ENCODE measurements around the gene RGS14. TPM values are rescaled to one million over a fixed set of nuclear protein-coding genes. Genes with fewer than 3 reads are reported as not detected.

Gene RGS14
- total RNA-seq, 4 donors from 2014 or later: 38.5 to 85.9 (median 68.8) TPM

DNA sequence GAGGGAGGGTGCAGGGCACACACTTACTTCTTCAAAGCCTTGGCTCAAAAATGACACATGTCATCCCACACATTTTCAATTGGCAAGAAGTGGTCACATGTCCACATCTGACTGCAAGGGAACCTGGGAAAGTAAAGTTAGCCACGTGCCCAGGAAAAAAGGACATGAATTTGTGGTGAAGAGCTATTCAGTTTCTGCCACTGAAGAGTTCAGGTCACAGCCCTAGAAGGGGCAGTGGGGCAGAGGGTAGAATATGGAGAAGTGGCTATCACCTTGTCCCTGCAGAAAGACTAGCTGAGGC, 1.9 kb upstream of the RGS14 start:
- DNase-seq (ENCODE audit: low spot score in 2 of 2): no peak
- no peak for TF ChIP-seq POLR2A (IDR thresholded peaks at IDR 0.05)
- TF ChIP-seq EP300 (IDR thresholded peaks at IDR 0.05): no peak
- TF ChIP-seq, protein P1, sequence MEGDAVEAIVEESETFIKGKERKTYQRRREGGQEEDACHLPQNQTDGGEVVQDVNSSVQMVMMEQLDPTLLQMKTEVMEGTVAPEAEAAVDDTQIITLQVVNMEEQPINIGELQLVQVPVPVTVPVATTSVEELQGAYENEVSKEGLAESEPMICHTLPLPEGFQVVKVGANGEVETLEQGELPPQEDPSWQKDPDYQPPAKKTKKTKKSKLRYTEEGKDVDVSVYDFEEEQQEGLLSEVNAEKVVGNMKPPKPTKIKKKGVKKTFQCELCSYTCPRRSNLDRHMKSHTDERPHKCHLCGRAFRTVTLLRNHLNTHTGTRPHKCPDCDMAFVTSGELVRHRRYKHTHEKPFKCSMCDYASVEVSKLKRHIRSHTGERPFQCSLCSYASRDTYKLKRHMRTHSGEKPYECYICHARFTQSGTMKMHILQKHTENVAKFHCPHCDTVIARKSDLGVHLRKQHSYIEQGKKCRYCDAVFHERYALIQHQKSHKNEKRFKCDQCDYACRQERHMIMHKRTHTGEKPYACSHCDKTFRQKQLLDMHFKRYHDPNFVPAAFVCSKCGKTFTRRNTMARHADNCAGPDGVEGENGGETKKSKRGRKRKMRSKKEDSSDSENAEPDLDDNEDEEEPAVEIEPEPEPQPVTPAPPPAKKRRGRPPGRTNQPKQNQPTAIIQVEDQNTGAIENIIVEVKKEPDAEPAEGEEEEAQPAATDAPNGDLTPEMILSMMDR (IDR thresholded peaks at IDR 0.05): no peak
- TF ChIP-seq POLR2AphosphoS5 (IDR thresholded peaks at IDR 0.05): no peak
- WGBS: 24% methylated on average over 1 of the region's 1 CpG
- H3K9me3 ChIP-seq: no peaks in the 10 kb centered on the region
- peaks cover 35% of the 10 kb centered on the region for H3K4me1 ChIP-seq
- H3K36me3 ChIP-seq: no peaks in the 10 kb centered on the region
- H3K27me3 ChIP-seq: no peaks in the 10 kb centered on the region
- no peak overlapping the region for H3K4me3 ChIP-seq
- no peak overlapping the region for H3K27ac ChIP-seq

DNA sequence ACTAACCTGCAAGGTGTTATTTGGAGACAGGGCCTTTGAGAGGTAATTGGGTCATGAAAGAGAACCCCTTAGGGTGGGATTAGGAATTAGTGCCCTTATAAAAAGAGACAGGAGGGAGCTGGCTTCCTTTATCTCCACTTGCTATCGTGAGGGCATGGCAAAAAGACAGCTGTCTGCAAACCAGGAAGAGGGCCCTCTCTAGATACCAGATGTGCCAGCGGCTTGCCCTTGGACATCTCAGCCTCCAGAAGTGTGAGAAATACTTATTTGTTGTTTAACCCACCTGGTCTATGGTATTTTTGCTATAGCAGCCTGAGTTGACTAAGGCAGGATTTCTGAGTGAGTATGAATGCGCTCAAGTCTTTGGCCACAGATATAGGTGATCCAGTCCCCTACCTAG, 978 bp upstream of the RGS14 start:
- Histone ChIP-seq H3K9me3 (no peaks in the 10 kb centered on the region), H3K36me3 (no peaks in the 10 kb centered on the region), H3K4me1 (peaks cover 31% of the 10 kb centered on the region), H3K27ac (no peak overlapping the region), H3K4me3 (no peak overlapping the region), H3K27me3 (no peaks in the 10 kb centered on the region)
- DNase-seq (ENCODE audit: low spot score in 2 of 2): no peak
- WGBS: 61% methylated on average over 3 of the region's 3 CpGs
- TF ChIP-seq EP300 (IDR thresholded peaks at IDR 0.05): no peak
- no peak for TF ChIP-seq POLR2AphosphoS5 (IDR thresholded peaks at IDR 0.05)
- no peak for TF ChIP-seq POLR2A (IDR thresholded peaks at IDR 0.05)
- TF ChIP-seq, protein P1 (IDR thresholded peaks at IDR 0.05): no peak

DNA sequence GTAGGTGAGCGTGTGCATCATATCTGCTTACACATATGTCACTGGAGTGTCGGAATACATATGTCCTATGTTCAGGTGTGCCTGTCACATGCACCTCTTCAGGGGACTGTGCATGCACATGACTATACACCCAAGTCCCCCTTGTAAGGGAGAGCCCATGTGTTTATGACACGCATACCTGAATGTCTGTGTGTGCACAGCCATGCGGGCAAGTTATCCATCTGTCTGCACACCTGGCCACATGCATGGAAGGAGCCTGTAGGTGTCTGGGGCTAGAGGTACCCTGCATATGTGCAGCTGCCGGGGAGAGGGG, 622 bp upstream of the RGS14 start:
- TF ChIP-seq, protein P1 (IDR thresholded peaks at IDR 0.05): no peak
- TF ChIP-seq POLR2A (IDR thresholded peaks at IDR 0.05): no peak
- TF ChIP-seq POLR2AphosphoS5 (IDR thresholded peaks at IDR 0.05): no peak
- Histone ChIP-seq H3K27me3 (no peaks in the 10 kb centered on the region), H3K9me3 (no peaks in the 10 kb centered on the region), H3K27ac (no peak overlapping the region), H3K4me1 (peaks cover 31% of the 10 kb centered on the region), H3K36me3 (no peaks in the 10 kb centered on the region), H3K4me3 (no peak overlapping the region)
- no peak for DNase-seq (ENCODE audit: low spot score in 2 of 2)
- WGBS: 93% methylated on average over 3 of the region's 5 CpGs

DNA sequence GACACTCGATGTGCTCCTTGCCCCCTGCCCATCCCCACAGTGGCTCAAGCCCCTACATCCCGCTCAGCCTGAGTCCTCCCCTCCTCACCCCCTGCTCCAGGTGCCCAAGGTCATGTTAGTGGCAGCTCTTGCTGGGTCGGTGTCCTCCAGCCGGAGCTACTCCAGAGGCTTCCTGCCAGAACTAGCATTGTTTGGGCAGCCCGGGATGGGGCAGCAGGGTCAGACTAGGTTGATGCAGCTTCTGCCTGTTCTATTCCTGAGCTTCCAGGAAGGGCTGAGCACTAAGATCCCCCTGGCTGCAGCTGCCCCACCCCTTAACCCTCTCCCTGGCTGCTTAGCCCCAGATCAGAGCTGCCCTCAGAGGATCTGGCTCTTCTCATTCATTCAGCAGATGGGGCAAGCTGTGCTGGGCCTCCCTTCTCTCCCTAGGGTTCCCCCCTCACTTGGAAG, 671 bp downstream of the RGS14 start:
- no peak for DNase-seq (ENCODE audit: low spot score in 2 of 2)
- Histone ChIP-seq H3K36me3 (no peaks in the 10 kb centered on the region), H3K27me3 (no peaks in the 10 kb centered on the region), H3K9me3 (no peaks in the 10 kb centered on the region), H3K4me3 (peak overlapping the region; percentile 47), H3K27ac (no peak overlapping the region), H3K4me1 (peaks cover 43% of the 10 kb centered on the region)
- TF ChIP-seq POLR2A (IDR thresholded peaks at IDR 0.05) (no peak), EP300 (IDR thresholded peaks at IDR 0.05) (no peak), POLR2AphosphoS5 (IDR thresholded peaks at IDR 0.05) (no peak)
- TF ChIP-seq, protein P1 (IDR thresholded peaks at IDR 0.05): no peak
- 18% methylated on average over 4 of the region's 5 CpGs for WGBS

DNA sequence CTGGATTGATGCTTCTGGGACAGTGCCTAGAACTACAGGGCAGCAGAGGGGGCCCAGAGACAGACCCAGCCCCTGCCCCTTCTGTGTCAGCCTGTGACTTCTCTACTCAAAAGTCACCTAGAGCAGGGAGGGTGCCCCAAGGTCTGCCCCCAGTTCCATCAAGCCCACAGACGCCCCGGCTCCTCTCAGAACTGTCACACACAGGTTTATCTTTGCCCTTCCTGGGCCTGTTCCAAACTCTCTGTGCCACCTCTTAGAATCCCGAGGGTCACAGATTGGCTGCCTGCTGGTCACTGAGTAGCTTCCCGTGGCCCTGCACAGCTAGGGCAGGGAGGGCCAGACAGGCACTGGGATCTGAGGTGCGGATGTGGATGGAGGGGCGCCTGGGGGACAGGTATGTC, 1.7 kb downstream of the RGS14 start:
- H3K4me3 ChIP-seq: no peak overlapping the region
- 94% methylated on average over 3 of the region's 6 CpGs for WGBS
- no peaks in the 10 kb centered on the region for H3K27me3 ChIP-seq
- DNase-seq (ENCODE audit: low spot score in 2 of 2): no peak
- TF ChIP-seq, protein P1 (IDR thresholded peaks at IDR 0.05): no peak
- no peak for TF ChIP-seq POLR2A (IDR thresholded peaks at IDR 0.05)
- TF ChIP-seq POLR2AphosphoS5 (IDR thresholded peaks at IDR 0.05): no peak
- no peak for TF ChIP-seq EP300 (IDR thresholded peaks at IDR 0.05)
- peaks cover 52% of the 10 kb centered on the region for H3K4me1 ChIP-seq
- no peak overlapping the region for H3K27ac ChIP-seq
- H3K9me3 ChIP-seq: no peaks in the 10 kb centered on the region
- no peaks in the 10 kb centered on the region for H3K36me3 ChIP-seq
